ENCODE results near the gene P4HTM. TPM values are rescaled to one million over a fixed set of nuclear protein-coding genes. Genes with fewer than 3 reads are reported as not detected.
A peak's percentile ranks its signal among the peaks of the same experiment; 100 is the strongest.

The P4HTM gene
- total and polyA plus RNA-seq, 2 donors (not counting 1 experiment from before 2014, with no cell fraction given) = 48.5 to 70.6 TPM

DNA sequence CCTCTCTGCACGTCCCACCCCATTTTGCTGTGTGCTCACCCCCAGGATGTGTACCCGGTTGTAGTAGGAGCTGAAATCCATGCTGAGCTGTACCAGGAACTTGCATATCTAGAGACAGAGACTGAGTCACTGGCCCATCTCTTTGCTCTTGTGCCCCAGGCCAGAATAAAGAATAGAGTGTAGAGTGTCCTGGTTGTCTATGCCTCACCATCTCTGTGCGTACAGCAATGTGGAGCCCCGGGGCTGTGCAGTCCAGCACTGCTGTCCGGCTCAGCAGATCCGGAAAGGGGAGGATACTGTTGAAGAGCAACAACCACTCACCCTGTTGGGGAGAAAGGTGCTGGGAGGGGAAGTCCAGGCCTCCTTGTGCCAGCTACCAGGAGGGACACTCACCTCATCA is 25.7 kb downstream of the P4HTM start:
- H3K4me1 Mint-ChIP-seq = peaks cover 40% of the 10 kb centered on the region
- ChIA-PET POLR2A (interaction anchor here (1.0 to 1.2 kb wide), 2 partner anchors 8 to 26 kb away, joined by 3 to 5 read pairs; partner anchors contain the start of genes P4HTM and WDR6), CTCF (interaction anchor here (1.5 to 5.6 kb wide), 3 partner anchors 8 to 29 kb away, joined by 5 to 69 read pairs (median 6); partner anchors contain the start of genes P4HTM and WDR6)
- peaks cover 1 to 42% of the 10 kb centered on the region in 2 experiments for H3K36me3 ChIP-seq (replicated peaks in 1 of 2; ENCODE audit: control extremely low read depth in 1 of 2, control insufficient read depth in 1 of 2, extremely low read depth in 1 of 2, insufficient read depth in 2 of 2, low read length in 1 of 2)
- ATAC-seq (ENCODE audit: low read depth) = no peak
- no peak for TF ChIP-seq EZH2 (IDR thresholded peaks at IDR 0.05; ENCODE audit: borderline replicate concordance, insufficient read depth, low read depth, low read length, poor library complexity, severe bottlenecking)
- TF ChIP-seq, protein P1, sequence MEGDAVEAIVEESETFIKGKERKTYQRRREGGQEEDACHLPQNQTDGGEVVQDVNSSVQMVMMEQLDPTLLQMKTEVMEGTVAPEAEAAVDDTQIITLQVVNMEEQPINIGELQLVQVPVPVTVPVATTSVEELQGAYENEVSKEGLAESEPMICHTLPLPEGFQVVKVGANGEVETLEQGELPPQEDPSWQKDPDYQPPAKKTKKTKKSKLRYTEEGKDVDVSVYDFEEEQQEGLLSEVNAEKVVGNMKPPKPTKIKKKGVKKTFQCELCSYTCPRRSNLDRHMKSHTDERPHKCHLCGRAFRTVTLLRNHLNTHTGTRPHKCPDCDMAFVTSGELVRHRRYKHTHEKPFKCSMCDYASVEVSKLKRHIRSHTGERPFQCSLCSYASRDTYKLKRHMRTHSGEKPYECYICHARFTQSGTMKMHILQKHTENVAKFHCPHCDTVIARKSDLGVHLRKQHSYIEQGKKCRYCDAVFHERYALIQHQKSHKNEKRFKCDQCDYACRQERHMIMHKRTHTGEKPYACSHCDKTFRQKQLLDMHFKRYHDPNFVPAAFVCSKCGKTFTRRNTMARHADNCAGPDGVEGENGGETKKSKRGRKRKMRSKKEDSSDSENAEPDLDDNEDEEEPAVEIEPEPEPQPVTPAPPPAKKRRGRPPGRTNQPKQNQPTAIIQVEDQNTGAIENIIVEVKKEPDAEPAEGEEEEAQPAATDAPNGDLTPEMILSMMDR (IDR thresholded peaks at IDR 0.05) = no peak
- WGBS (ENCODE audit: insufficient coverage) = 94% methylated on average over 5 of the region's 6 CpGs
- H3K27me3 Mint-ChIP-seq = no peaks in the 10 kb centered on the region
- intact Hi-C loops (cut with micrococcal nuclease) = no loop called here
- no peaks in the 10 kb centered on the region for H3K9me3 Mint-ChIP-seq (ENCODE audit: insufficient read depth)
- peak overlapping the region; percentile 26 for H3K27ac Mint-ChIP-seq
- H3K9ac ChIP-seq (ENCODE audit: low read length) = no peak overlapping the region
- H3K4me3 Mint-ChIP-seq = peak overlapping the region; percentile 41
- no peak overlapping the region for H2AFZ ChIP-seq (ENCODE audit: insufficient read depth, low read depth, low read length, poor library complexity, severe bottlenecking)
- DNase-seq = no peak
- peaks cover 49% of the 10 kb centered on the region for H3K79me2 ChIP-seq (ENCODE audit: control insufficient read depth, insufficient read depth, low read length)
- H3K27ac ChIP-seq (ENCODE audit: low read length in 2 of 2) = no peak overlapping the region
- peaks cover 24 to 31% of the 10 kb centered on the region in 2 donors for H3K4me1 ChIP-seq (ENCODE audit: control insufficient read depth in 2 of 2, insufficient read depth in 2 of 2, low read length in 2 of 2)
- H3K4me3 ChIP-seq (ENCODE audit: control extremely low read depth in 1 of 5, extremely low read depth in 1 of 5, insufficient read depth in 1 of 5, low read depth in 2 of 5, low read length in 4 of 5) = no peak overlapping the region
- H3K9me3 ChIP-seq (ENCODE audit: control extremely low read depth in 1 of 3, control insufficient read depth in 2 of 3, insufficient read depth in 1 of 3, low read length in 2 of 3) = no peaks in the 10 kb centered on the region
- H3K27me3 ChIP-seq (replicated peaks in 1 of 4; ENCODE audit: control extremely low read depth in 1 of 4, control insufficient read depth in 3 of 4, insufficient read depth in 4 of 4, low read length in 3 of 4) = no peaks in the 10 kb centered on the region
- H4K20me1 ChIP-seq (ENCODE audit: control insufficient read depth, insufficient read depth, low read length, poor library complexity, severe bottlenecking) = peaks cover 46% of the 10 kb centered on the region
- no peak overlapping the region for H3K4me2 ChIP-seq (replicated peaks; ENCODE audit: low read depth, low read length, poor library complexity, severe bottlenecking)

DNA sequence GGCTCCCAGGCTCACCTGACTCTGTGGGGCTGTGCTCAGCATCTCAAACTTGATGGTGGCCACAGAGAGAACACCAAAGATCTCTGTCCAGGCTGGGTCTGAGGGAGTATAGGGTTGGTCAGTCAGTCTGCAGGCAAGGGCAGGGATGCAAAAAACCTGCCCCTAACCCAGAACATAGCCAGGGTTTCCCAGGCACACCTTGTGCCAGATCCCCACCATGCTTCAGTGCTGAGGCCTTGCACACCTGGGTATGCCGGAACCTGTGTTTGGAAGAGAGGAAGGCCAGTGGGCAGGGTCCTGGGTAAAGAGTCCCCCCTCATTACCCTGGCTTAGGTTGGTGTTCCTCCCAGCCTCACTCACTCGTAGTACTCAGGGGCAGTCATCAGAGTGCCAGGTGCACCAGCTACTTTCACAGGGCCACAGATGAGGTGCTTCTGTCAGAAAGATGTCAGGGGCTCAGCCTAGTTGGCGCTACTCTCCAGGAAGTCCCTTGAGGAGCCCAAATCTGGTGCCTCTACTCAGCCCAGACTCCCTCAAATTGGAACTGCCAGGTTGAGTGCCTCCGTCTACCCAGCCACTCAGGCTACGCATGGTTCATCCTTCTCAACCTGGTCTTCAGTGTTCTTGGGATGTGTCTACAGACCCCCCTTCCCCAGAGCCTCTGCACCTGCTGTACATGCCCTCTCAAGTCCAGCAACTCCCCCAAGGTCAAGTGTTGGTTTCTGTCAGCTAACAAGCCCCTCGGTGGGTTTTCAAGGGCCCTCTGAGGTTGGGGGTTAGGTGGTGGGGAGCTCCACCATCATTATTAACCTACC is 26.6 kb downstream of the P4HTM start:
- peaks cover 43% of the 10 kb centered on the region for H3K79me2 ChIP-seq (ENCODE audit: control insufficient read depth, insufficient read depth, low read length)
- no peak overlapping the region for H3K4me3 ChIP-seq (ENCODE audit: control extremely low read depth in 1 of 5, extremely low read depth in 1 of 5, insufficient read depth in 1 of 5, low read depth in 2 of 5, low read length in 4 of 5)
- Mint-ChIP-seq H3K9me3 (ENCODE audit: insufficient read depth) (no peaks in the 10 kb centered on the region), H3K27me3 (no peaks in the 10 kb centered on the region), H3K27ac (peak overlapping the region; percentile 77), H3K4me3 (peak overlapping the region; percentile 41), H3K4me1 (peaks cover 44% of the 10 kb centered on the region)
- 100% methylated on average over 4 of the region's 6 CpGs for WGBS (ENCODE audit: insufficient coverage)
- H3K36me3 ChIP-seq (replicated peaks in 1 of 2; ENCODE audit: control extremely low read depth in 1 of 2, control insufficient read depth in 1 of 2, extremely low read depth in 1 of 2, insufficient read depth in 2 of 2, low read length in 1 of 2) = peaks cover 1 to 38% of the 10 kb centered on the region in 2 experiments
- H3K9ac ChIP-seq (ENCODE audit: low read length) = no peak overlapping the region
- no peak overlapping the region for H3K4me2 ChIP-seq (replicated peaks; ENCODE audit: low read depth, low read length, poor library complexity, severe bottlenecking)
- no peaks in the 10 kb centered on the region for H3K27me3 ChIP-seq (replicated peaks in 1 of 4; ENCODE audit: control extremely low read depth in 1 of 4, control insufficient read depth in 3 of 4, insufficient read depth in 4 of 4, low read length in 3 of 4)
- H3K9me3 ChIP-seq (ENCODE audit: control extremely low read depth in 1 of 3, control insufficient read depth in 2 of 3, insufficient read depth in 1 of 3, low read length in 2 of 3) = no peaks in the 10 kb centered on the region
- no peak overlapping the region for H3K27ac ChIP-seq (ENCODE audit: low read length in 2 of 2)
- no peak for TF ChIP-seq EZH2 (IDR thresholded peaks at IDR 0.05; ENCODE audit: borderline replicate concordance, insufficient read depth, low read depth, low read length, poor library complexity, severe bottlenecking)
- TF ChIP-seq, protein P1 (IDR thresholded peaks at IDR 0.05) = no peak
- ATAC-seq (ENCODE audit: low read depth) (no peak), DNase-seq (no peak)
- intact Hi-C loops (cut with micrococcal nuclease) = no loop called here
- H2AFZ ChIP-seq (ENCODE audit: insufficient read depth, low read depth, low read length, poor library complexity, severe bottlenecking) = no peak overlapping the region
- CTCF ChIA-PET = interaction anchor here (1.2 to 2.2 kb wide), 6 partner anchors 8 to 30 kb away, joined by 4 to 13 read pairs (median 6); partner anchors contain the start of genes P4HTM and WDR6
- POLR2A ChIA-PET = interaction anchor here (0.6 to 6.4 kb wide), 5 partner anchors 9 to 78 kb away, joined by 3 to 116 read pairs (median 5); partner anchors contain the start of genes P4HTM, QRICH1 and WDR6
- H4K20me1 ChIP-seq (ENCODE audit: control insufficient read depth, insufficient read depth, low read length, poor library complexity, severe bottlenecking) = peaks cover 40% of the 10 kb centered on the region
- H3K4me1 ChIP-seq (ENCODE audit: control insufficient read depth in 2 of 2, insufficient read depth in 2 of 2, low read length in 2 of 2) = peaks cover 24 to 32% of the 10 kb centered on the region in 2 donors

Data from B cell (primary cell).